CD4-positive, alpha-beta T cell treated with Interferon alpha-2 for 1 hour (primary cell): ENCODE measurements around the gene COX19.
"Not testable (repeated sequence)": the region's sequence is repeated elsewhere in the genome, so short reads cannot be mapped to it uniquely, and the experiment has no call there.

ENCODE experiments used
- DNase-seq, 2 donors: peaks; one replicate each; pipeline ENCODE4 v3.0.0-alpha.2; 2020 to 2022

Gene COX19

DNA sequence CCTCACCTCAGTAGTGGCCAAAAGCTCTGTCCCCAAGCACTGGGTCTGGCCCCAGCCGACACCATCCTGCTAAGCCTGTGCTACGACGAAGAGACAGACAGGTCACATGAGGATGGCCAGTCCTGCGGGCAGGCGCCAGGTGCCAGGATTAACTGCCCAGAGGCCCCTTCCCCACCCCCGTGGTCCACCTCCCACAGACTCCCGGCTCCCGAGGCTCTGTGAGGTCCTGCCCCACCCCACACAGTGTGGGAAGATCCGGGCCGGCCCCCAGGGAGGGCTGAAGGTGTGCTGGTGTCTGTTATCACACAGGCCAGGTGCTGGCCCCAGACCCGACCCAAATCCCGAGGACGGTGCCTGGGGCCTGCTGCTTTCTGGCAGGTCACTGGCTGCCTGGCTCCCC, 34.9 kb upstream of the COX19 start:
- DNase-seq: no peak

DNA sequence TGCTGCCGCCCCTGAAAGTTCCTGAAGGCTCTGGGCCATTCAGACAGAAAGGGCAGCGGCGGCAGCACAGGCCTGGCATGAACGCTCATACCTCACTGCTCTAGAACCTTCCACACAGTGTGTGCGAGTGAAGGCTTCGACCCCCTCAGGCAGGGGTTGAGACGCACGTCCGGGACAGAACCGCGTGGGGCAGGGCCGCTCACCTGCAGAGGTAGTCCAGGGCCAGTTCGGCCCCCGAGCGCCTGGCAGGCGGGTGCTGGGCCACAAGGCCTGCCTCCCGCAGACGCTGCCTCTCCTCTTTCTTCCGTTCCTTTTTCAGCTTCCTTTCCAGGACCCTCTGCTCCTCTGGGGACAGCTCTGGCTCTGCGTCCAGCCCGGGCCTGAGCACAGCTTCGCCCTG, 34.4 kb upstream of the COX19 start:
- no peak for DNase-seq

DNA sequence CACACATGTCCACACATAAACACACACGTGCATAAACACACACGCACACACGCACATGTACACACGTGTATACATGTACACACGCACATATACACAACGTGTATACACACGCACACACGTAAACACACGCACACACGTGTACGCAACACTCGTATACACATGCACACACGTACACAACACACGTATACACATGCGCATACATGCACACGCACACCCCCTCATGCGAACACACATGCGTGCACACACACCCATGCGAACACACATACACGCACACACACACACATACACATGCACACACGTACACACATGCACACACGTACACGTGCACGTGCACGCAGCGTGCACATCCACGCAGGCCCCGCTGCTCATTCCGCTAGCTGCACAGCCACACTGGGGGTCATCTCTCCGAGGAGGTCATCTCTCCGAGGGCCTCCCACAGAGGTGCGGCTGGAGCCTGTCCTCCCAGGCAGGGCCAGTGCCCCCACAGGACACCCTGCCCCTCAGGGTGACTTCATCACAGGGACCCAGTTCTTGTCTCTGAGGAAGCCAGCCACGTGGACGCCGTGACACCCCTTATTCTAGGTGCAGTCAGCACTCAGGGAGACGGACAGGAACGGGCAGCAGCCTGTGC, 33.5 kb upstream of the COX19 start:
- no peak for DNase-seq

DNA sequence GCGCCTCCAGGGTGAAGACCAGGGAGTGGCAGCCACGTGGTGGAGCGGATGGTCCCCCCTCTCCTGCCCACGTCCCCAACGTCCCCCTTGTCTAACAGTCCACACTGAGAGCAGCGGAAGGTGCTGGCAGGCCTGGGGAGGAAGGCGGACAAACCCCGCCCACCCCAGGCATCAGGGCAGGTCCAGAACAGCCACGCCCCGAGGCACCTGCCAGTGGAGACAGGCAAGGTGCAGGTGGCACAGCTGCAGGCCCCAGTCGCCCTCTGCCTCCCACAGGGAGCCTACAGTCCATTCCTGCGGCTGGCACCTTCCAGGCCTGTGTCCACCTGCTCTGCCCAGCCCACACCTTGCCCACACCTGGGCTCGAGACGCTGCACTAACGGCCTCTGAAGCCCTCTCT, 32.6 kb upstream of the COX19 start:
- DNase-seq: no peak

DNA sequence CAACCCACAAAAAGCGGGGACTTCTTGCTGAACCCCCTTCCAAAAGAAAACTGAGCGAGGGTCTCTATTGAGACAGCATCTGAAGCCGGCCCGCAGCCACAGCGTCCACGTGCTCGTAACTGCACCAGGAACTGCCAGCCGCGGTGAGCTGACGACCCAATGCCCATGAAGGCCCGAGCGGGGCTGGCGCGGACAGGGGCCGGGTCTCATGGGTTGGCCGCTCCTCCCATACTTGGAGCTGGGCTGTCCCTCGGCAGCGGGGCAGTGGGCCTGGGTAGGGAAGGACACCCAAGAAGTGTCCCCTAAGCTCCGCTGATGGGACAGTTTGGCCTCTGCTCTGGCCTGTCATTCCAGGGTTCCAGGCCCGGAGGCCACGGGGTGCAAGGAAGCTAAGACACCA, 30.0 kb upstream of the COX19 start:
- DNase-seq: no peak

DNA sequence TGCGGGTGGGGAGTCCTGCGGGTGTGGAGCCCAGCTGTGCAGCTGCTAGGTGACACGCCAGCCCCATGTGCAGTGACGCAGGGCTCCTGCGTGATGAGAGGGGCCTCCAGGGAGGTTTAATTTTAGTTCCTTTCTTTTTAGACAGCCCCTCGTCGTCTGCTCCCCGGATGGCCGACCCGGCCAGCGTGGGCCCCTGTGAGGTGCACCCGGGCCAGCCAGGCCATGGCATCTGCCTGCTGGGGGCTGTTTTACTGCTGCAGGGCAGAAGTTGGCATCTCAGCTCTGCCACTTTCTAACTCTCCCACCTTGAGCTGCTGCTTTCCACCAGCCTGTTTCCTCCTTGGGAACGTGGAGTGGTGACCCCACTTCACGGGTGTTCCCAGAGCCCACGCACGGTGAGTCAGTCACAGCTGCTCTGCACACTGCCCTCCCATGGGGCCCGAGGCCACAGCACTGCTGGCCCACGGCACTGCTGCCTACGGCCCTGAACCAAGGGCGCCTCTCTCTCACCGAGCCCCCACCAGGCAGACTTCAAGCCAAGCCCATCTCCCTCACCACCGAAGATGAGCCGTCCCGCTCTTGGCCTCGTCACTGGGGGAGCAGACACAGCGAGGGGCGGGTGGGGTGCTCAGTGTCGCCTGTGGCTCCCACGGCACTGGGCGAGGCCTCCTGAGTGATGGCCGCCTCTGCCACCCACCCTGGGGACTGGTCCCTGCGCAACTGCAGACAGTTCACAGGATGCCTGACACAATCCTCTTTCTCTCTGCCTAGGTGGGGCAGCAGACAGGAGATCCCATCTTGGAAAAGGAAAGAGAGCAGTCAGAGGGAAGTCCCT, 28.9 kb upstream of the COX19 start:
- peak in 1 of 2 donors; percentile 62 for DNase-seq

DNA sequence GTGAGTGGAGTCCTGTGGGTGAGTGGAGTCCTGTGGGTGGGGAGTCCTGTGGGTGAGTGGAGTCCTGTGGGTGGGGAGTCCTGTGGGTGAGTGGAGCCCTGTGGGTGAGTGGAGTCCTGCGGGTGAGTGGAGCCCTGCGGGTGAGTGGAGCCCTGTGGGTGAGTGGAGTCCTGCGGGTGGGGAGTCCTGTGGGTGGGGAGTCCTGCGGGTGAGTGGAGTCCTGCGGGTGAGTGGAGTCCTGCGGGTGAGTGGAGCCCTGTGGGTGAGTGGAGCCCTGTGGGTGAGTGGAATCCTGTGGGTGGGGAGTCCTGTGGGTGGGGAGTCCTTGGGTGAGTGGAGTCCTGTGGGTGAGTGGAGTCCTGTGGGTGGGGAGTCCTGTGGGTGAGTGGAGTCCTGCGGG, 27.1 kb upstream of the COX19 start:
- DNase-seq: not testable (repeated sequence)

DNA sequence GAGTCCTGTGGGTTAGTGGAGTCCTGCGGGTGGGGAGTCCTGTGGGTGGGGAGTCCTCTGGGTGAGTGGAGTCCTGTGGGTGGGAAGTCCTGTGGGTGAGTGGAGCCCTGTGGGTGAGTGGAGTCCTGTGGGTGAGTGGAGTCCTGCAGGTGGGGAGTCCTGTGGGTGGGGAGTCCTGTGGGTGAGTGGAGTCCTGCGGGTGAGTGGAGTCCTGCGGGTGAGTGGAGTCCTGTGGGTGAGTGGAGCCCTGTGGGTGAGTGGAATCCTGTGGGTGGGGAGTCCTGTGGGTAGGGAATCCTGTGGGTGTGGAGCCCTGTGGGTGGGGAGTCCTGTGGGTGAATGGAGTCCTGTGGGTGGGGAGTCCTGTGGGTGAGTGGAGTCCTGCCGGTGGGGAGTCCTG, 26.7 kb upstream of the COX19 start:
- not testable (repeated sequence) for DNase-seq

DNA sequence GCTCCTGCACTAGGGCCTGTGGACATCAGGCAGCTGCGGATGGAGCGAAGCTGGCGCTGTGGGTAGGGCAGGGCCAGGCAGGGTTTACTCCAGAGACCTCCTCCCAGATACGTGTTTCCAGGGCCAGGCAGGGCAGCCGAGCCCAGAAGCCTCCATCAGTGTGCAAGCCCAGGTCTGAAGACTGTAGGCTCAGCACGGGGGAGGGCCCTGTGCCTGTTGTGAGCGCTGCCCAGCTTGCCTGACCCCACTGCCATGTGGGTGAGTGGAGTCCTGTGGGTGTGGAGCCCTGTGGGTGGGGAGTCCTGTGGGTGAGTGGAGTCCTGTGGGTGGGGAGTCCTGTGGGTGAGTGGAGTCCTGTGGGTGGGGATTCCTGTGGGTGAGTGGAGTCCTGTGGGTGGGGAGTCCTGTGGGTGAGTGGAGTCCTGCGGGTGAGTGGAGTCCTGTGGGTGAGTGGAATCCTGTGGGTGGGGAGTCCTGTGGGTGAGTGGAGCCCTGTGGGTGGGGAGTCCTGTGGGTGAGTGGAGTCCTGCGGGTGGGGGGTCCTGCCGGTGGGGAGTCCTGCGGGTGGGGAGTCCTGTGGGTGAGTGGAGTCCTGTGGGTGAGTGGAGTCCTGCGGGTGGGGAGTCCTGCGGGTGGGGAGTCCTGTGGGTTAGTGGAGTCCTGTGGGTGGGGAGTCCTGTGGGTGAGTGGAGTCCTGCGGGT, 25.9 kb upstream of the COX19 start:
- DNase-seq: not testable (repeated sequence)

DNA sequence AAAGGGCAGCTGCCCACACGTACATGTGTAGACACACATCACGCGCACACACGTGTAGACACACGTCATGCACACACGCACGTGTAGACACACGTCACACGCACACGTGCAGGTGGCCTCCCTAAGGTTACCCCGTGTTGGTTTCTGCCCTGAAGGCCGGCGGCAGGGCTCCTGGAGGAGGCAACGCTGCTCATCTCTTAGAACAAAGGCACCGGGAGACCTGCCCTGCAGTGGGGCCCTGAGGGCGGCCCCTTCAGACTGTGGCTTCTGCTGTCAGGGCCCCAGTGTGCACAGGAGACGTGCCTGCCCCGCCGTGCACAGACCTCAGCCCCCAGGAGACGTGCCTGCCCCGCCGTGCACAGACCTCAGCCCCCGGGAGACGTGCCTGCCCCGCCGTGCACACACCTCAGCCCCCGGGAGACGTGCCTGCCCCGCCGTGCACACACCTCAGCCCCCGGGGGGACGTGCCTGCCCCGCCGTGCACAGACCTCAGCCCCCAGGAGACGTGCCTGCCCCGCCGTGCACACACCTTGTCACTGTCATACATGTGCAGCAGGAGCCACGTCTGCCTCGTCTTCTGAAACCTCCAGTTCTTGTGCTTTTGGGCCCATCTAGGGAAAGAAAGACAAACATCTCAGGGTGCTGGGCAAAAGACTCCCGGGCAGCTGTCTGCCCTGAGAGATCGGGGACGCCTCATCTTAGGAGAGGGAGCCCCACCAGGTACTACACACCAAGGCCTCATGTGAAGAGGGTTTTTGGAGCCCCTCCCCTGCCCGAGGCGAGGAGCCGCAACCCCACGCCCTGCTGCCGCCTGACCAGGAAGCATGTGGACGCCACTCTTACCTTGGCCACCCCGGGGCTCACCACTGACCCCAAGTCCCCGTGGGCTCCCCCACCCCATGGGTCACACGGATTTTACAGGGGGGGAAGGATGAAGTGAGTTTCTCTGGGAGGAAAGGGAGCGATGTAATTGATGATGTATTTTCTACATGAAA, 24.9 kb upstream of the COX19 start:
- no peak for DNase-seq

DNA sequence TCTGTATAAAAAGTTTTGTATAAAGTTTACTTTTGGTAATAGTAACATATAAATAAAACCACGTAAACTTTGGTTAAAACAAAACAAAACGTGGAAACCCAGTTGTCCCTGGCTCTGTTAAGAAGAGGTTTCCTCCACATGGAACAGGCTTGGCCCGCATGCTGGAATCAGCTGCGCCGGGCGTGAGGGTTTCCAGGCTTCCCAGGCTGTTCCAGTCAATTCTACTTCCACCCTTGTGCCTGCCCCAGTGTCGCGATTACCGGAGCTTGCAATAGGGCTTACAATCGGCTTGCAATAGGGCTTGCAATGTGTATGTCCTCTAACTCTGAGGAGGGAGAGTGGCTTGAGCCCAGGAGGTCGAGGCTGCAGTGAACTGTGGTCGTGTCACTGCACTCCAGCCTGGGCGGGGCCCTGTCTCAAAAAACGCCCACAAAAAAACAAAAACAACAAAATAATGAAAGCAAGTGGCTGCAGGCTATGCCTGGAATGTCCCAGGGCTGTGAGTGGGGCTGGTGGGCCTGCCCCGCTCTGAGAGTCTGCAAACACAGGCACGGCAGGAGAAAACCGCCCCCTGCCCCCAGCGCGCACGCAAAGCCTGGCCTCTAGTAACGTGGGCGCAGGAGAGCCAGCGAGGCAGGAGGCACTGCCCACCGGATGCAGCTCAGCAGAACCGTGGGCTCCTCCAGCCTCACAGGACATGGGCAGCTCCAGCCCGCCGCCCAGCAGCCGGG, 24.0 kb upstream of the COX19 start:
- no peak for DNase-seq

DNA sequence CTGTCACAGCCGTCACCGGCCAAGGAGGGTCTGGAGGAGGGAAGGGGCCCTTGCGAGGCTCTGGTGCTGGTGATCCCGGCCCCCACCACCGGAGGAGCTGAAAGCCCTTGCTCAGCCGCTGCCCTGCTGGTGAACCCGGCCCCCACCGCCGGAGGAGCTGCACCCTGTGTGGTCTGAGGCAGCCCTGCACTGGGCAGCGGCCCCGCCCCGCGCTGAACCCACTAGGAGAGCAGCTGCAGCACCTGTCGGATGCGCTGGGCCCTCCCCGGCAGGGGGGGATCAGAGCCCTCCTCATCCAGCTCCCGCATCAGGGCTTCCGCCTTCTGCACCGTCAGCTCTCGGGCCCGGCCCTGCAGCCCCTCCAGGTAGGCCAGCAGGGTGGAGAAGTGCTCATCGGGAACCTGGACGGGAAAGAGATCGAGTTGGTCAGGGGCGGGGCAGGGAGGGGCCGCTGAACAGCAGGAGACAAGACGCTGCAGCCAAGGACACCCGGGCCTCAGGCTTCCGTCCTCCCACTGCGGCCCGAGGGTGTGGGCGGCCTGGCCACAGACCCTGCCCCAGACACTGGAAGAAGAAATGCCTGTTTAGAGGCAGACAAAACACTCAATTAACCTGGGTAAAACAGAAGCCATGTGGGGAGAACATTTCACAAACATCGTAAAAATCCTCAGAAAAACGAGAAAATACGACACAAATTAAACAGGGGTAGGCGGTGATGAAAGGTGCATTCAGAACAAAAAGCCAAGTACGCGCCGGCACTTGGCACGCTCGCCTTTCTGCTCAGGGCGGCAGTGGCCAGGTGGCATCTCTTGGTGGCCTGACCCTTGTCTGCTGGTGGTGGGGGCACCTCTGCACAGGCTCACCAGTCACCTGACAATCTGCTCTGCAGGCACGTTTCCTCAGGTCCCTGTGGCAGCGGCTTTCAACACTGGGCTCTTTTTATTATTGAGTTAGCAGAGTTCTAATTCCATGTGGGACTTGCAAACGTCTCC, 22.4 kb upstream of the COX19 start:
- no peak for DNase-seq

DNA sequence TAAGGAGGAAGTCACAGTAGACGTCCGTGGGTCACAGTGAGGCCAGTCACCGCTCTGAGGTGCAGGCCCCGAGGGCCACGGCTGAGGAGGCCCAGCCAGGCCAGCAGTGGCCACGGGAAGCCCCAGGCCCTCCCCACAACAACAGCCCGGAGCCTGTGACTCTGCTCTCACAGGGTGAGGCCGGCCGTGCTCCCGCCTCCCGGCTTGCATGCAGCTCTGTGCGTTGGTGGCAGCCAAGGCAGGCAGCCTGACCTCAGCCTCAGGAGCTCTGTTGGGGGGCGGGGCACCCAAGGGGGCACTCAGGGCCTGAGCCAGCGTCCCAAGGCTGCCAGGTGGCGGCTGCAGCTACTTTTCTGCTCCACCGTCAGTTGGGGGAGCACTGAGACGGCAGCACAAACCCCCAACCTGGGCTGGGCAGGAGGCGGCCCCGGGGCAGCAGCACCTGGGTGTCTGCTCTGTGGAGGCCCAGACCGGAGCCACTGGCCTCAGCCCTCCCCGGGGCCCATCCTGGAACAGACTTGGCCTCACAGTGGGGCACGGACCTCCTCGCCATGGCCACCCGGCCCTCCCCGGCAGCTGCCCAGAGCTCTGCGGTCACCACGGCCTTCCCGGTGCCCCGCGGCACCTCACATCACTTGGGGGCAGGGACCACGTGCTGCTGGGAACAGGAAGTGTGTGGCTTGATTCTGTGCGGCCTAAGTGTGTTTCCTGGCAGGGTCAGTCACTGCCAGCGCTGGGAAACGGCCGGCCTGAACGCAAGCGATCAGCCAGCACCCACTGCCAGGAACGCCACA, 20.9 kb upstream of the COX19 start:
- no peak for DNase-seq

DNA sequence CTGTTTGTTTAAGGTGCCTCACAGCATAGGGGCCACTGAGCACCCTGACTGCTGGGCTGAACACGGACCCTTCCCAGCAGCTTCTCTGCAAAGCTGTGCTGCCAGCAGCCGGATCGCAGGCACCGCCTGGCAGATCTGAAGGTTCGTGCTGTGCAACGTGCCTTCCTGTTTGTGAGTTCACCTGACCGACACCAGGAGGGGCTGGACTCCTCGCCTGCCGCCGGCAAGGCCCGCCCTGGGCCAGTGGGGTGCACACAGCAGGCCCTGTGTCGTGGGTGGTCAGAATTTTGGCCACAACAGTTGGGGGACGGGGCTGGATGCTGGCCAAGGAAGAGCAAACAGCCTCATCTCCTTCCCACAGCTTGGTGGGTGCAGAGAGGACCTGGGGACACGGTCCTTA, 20.2 kb upstream of the COX19 start:
- DNase-seq: no peak

DNA sequence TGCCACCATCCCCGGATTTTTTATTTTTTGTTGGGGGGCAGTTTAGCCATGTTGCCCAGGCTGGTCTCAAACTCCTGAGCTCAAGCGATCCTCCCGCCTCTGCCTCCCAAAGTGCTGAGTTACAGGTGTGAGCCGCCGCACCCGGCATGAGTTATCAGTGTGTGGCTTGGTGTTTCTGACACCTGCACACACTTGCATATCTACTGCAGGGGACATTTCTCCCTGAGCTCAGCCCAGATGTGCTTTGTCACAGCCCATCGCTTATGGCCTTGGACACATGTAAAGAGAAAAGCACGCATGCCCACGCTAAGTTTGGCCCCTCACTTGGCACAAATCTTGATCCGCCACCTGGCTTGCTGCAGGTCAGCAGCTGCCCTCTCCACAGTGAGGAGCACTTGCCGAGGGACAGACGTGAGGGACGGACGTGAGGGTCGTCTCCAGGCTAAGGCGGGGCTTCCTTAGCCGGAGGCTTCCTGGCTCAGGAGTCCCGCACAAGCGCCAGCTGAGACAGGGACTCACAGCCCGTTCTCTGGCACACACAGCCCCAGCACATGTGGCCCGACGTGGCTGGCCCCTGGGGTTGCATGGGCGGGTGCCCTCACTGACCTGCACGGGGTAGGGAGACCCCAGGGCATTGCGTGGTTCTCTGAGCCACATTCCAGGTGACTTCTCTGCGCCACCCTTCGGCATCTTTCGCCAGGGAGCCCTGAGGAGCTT, 19.4 kb upstream of the COX19 start:
- no peak for DNase-seq

DNA sequence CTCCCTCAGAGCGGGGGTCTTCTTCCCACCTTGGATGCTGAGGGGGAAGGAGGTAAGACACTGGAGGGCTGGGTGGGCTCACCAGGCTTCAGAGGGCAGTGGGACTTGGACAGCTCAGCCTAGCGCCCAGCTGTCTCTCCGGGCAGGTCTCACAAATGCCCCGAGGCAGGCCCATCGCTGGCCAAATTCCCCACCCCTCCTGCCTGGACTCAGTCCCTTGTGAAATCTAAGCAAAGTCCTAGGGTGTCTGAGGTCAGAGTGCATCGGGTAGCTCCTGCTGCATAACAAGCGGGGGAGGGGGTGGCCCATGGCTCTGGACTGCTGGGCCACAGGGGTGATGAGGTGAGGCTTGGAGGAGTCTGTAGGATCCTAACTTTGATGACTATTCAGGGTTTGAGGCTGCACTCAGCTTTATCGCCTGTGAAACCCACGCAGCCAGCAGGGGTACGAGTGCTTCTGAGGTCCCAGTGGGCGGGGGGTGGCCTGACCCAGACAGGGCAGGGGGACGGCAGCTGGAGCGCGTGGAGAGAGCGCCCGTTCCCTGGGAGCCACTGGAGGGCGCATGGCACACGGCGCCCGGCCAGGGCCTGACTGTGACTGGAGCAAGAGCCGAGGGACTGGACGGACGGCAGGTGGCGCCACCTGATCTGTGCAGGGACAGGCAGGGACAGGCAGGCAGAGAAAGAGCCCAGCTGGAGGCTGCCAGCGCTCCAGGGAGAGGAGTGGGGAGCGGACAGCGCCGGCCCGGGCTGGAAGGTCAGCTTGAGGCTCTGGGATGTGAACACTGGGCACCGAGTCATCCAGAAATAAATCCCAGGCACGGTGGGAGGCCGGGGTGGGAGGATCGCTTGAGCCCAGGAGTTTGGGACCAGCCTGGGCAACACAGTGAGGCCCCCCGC, 17.6 kb upstream of the COX19 start:
- peak; percentile 94 for DNase-seq

DNA sequence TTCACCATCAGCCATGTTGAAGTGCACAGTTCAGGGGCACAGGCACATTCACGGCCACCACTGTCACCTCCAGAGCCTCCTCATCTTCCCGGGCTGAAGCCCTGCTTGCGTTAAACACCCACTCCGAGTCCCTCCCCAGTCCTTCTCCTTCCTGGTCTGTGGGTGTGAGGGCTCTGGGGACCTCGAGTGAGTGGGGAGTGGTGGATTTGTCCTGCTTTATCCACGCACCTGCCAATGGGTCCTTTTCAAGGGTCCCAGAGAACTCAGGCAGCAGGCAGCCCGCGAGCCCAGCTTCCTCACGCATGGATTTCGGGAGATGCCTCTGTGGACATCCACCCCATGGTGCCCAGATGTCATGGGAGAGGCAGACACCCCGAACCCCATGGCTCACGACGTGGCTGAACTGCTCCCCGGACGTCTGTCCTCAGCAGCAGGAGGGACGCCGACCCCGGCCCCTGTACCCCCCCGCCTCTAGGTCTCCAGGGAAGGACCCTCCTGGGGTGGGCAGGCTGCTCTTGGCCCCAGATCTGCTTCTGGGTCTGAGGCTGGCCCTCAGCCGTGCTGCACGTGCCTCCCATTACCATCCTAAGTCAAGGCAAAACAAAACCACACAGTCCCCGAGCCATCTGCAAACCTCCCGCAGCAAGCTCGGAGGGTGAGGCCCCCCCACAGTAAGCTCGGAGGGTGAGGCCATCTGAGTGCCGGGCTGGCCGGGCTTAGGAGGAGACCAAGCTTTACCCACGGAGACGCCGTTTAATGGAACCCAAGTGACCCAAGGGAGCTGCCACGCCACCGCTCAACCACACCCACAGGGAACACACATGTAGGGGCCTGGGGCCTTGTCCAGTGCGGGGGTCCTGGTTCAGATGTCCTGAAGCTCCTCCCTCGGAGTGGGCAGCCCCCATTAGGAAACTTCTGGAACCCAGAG, 16.6 kb upstream of the COX19 start:
- no peak for DNase-seq
